ENCODE results near the gene SERINC5.

Gene SERINC5

GRCh38 chr5:80149161-80149609 lies 106.7 kb downstream of the SERINC5 start:
- TF ChIP-seq, protein P1, sequence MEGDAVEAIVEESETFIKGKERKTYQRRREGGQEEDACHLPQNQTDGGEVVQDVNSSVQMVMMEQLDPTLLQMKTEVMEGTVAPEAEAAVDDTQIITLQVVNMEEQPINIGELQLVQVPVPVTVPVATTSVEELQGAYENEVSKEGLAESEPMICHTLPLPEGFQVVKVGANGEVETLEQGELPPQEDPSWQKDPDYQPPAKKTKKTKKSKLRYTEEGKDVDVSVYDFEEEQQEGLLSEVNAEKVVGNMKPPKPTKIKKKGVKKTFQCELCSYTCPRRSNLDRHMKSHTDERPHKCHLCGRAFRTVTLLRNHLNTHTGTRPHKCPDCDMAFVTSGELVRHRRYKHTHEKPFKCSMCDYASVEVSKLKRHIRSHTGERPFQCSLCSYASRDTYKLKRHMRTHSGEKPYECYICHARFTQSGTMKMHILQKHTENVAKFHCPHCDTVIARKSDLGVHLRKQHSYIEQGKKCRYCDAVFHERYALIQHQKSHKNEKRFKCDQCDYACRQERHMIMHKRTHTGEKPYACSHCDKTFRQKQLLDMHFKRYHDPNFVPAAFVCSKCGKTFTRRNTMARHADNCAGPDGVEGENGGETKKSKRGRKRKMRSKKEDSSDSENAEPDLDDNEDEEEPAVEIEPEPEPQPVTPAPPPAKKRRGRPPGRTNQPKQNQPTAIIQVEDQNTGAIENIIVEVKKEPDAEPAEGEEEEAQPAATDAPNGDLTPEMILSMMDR (IDR thresholded peaks at IDR 0.05; ENCODE audit: low read depth, low read length), result no peak
- Histone ChIP-seq H3K9me3 (no peaks in the 10 kb centered on the region), H3K4me1 (peaks cover 12% of the 10 kb centered on the region), H3K27me3 (no peaks in the 10 kb centered on the region), H3K4me3 (ENCODE audit: low read depth, low read length) (no peak overlapping the region), H3K36me3 (peaks cover 15% of the 10 kb centered on the region)
- peak; percentile 38 for DNase-seq

GRCh38 chr5:80147119-80147815 lies 108.6 kb downstream of the SERINC5 start:
- DNase-seq, result no peak
- TF ChIP-seq, protein P1 (IDR thresholded peaks at IDR 0.05; ENCODE audit: low read depth, low read length), result no peak
- Histone ChIP-seq H3K36me3 (peaks cover 15% of the 10 kb centered on the region), H3K9me3 (no peaks in the 10 kb centered on the region), H3K4me3 (ENCODE audit: low read depth, low read length) (no peak overlapping the region), H3K4me1 (peaks cover 26% of the 10 kb centered on the region), H3K27me3 (no peaks in the 10 kb centered on the region)

DNA sequence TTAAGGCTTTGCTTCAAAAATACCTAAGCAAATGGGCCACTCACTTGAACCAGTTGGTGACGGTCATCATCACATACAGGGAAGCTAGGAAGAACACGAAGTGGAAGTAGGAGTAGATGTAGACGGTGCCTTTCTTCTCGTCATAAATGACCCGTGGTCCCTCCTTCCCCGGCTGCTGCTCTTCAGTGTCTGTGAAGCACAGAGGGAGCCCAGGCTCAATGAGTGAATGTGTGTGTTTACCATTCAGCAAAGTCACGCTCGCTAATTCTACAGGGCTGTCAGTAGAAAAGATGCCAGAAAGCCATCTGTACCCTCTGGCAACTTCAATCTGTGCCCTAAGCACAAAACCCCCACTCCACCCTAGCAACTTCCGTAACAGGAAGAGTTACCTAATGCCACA lies 109.8 kb downstream of the SERINC5 start:
- peaks cover 15% of the 10 kb centered on the region for H3K36me3 ChIP-seq
- H3K4me1 ChIP-seq, result peaks cover 38% of the 10 kb centered on the region
- H3K27me3 ChIP-seq, result no peaks in the 10 kb centered on the region
- DNase-seq, result no peak
- TF ChIP-seq, protein P1 (IDR thresholded peaks at IDR 0.05; ENCODE audit: low read depth, low read length), result no peak
- H3K9me3 ChIP-seq, result no peaks in the 10 kb centered on the region
- H3K4me3 ChIP-seq (ENCODE audit: low read depth, low read length), result no peak overlapping the region

GRCh38 chr5:80143491-80143890 lies 112.4 kb downstream of the SERINC5 start:
- Histone ChIP-seq H3K4me1 (peaks cover 37% of the 10 kb centered on the region), H3K36me3 (peaks cover 8% of the 10 kb centered on the region), H3K9me3 (no peaks in the 10 kb centered on the region), H3K4me3 (ENCODE audit: low read depth, low read length) (peak overlapping the region; percentile 19; the same call in 1 of the 2 replicates), H3K27me3 (no peaks in the 10 kb centered on the region)
- TF ChIP-seq, protein P1 (IDR thresholded peaks at IDR 0.05; ENCODE audit: low read depth, low read length), result peak; percentile 54
- peak; percentile 93 for DNase-seq

GRCh38 chr5:80142996-80143395 lies 112.9 kb downstream of the SERINC5 start:
- peak; percentile 81 for DNase-seq
- peaks cover 8% of the 10 kb centered on the region for H3K36me3 ChIP-seq
- peak overlapping the region; percentile 19; the same call in 1 of the 2 replicates for H3K4me3 ChIP-seq (ENCODE audit: low read depth, low read length)
- no peaks in the 10 kb centered on the region for H3K9me3 ChIP-seq
- peaks cover 37% of the 10 kb centered on the region for H3K4me1 ChIP-seq
- no peaks in the 10 kb centered on the region for H3K27me3 ChIP-seq
- TF ChIP-seq, protein P1 (IDR thresholded peaks at IDR 0.05; ENCODE audit: low read depth, low read length), result no peak

DNA sequence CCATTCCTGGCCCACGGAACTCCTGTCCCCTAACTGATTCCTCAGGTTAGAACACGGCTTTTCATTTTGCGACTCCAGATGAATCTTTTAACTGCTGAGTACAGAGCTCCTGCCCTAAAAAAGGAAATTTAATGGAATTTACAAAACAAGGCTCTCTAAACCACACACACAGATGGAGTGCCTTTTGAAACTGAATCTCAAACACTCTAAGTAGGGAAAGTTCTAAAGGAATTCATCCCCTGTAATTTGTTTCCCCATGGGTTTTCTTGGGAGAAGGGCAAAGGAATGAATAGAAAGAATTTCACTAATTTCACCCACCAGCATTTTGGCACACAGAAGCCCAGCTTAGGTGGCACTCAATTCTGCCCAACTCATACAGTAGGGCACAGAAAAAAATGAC lies 114.2 kb downstream of the SERINC5 start:
- Histone ChIP-seq H3K27me3 (no peaks in the 10 kb centered on the region), H3K9me3 (no peaks in the 10 kb centered on the region), H3K36me3 (peaks cover 8% of the 10 kb centered on the region), H3K4me3 (ENCODE audit: low read depth, low read length) (no peak overlapping the region), H3K4me1 (peaks cover 37% of the 10 kb centered on the region)
- DNase-seq, result no peak
- TF ChIP-seq, protein P1 (IDR thresholded peaks at IDR 0.05; ENCODE audit: low read depth, low read length), result no peak
